Gastroesophageal sphincter (tissue), 3 donors: ENCODE data around the gene TAF3.

Experiments
- POLR2A ChIP-seq, 2 donors: fragments of 450-650 bp; IDR thresholded peaks; one replicate each; pipeline ENCODE4 v1.6.1; 2017; ENCODE audit warnings: antibody characterized with exemption in 2 of 2, mild to moderate bottlenecking in 2 of 2, moderate library complexity in 1 of 2
- TF ChIP-seq, protein P1 (sequence below), 4 experiments: fragments of 200-600 bp in 2 of 4; fragments of 450-650 bp in 2 of 4; sonication (generic) in 1 of 4; IDR thresholded peaks; one replicate each; pipeline ENCODE4 v1.5.1; 2017 to 2019; ENCODE audit warnings: antibody characterized with exemption in 4 of 4, mild to moderate bottlenecking in 2 of 4, moderate library complexity in 2 of 4

DNA sequence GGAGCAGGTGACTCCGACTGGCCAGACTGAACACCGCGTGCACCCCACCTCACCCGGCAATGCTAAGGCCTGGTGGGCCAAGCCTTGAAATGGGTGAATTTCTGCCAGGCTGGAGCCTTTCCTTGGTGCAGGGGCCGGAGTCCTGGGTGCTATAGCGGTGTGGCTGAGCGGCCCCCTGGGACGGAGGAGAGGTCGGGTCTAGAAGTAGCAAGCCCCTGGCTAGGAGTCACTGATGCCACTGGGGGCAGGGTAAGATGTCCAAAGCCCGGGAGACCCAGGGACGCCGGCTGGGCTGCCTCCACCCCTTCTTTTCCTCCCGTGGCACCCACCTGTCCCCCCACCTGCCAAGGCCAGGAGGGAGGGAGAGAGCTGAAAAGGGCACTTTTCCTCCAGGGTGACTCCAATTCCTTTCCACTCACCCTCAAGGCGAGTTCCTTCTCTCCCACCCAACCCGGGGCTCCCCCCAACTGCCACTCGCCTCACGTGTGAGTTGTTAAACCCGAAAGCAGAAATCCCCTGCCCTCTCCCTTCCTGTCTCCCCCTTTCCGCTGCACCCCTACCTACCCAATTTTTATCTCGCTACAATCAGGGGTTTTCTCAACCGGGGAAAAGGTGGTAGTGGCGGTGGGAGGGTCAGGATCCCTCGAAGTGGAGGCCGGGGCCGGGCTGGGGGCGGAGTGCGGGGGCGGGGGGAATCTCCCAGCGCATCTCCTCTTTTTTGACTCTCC lies 230.1 kb downstream of the TAF3 start:
- TF ChIP-seq, protein P1, sequence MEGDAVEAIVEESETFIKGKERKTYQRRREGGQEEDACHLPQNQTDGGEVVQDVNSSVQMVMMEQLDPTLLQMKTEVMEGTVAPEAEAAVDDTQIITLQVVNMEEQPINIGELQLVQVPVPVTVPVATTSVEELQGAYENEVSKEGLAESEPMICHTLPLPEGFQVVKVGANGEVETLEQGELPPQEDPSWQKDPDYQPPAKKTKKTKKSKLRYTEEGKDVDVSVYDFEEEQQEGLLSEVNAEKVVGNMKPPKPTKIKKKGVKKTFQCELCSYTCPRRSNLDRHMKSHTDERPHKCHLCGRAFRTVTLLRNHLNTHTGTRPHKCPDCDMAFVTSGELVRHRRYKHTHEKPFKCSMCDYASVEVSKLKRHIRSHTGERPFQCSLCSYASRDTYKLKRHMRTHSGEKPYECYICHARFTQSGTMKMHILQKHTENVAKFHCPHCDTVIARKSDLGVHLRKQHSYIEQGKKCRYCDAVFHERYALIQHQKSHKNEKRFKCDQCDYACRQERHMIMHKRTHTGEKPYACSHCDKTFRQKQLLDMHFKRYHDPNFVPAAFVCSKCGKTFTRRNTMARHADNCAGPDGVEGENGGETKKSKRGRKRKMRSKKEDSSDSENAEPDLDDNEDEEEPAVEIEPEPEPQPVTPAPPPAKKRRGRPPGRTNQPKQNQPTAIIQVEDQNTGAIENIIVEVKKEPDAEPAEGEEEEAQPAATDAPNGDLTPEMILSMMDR (IDR thresholded peaks at IDR 0.05) = no peak
- TF ChIP-seq POLR2A (IDR thresholded peaks at IDR 0.05) = no peak
